ENCODE data around the gene EFHD1. TPM values are rescaled to one million over a fixed set of nuclear protein-coding genes. Genes with fewer than 3 reads are reported as not detected.

EFHD1 gene
- total RNA-seq, 1 donor from 2014 or later, result 3.6 TPM

DNA sequence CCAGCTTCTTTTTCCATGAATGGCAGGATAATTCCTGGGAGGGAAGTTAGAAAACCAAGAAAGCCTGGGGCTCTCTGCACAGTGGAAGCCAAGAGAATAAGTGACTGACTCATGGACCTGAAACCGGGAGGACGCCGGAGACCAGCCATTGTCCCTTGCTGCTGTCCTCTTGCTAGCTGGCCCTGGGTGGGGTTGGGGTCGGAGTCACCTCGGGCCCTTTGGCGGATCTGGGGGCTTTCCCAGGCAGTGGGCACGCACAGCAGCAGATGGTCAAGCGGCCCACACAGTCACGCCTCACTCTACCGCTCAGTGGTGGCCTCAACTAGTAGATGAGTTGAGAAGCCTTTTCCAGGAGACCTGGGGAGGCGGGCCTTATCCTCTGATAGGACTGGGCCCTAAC lies 15.6 kb downstream of the EFHD1 start:
- DNase-seq (ENCODE audit: low read depth), result no peak
- no peak overlapping the region for H3K4me3 ChIP-seq (ENCODE audit: low read depth, low read length)
- H3K27me3 ChIP-seq (ENCODE audit: control insufficient read depth, insufficient read depth, low read length), result no peaks in the 10 kb centered on the region
- no peaks in the 10 kb centered on the region for H3K36me3 ChIP-seq (ENCODE audit: control insufficient read depth, insufficient read depth, low read length)
- TF ChIP-seq, protein P1, sequence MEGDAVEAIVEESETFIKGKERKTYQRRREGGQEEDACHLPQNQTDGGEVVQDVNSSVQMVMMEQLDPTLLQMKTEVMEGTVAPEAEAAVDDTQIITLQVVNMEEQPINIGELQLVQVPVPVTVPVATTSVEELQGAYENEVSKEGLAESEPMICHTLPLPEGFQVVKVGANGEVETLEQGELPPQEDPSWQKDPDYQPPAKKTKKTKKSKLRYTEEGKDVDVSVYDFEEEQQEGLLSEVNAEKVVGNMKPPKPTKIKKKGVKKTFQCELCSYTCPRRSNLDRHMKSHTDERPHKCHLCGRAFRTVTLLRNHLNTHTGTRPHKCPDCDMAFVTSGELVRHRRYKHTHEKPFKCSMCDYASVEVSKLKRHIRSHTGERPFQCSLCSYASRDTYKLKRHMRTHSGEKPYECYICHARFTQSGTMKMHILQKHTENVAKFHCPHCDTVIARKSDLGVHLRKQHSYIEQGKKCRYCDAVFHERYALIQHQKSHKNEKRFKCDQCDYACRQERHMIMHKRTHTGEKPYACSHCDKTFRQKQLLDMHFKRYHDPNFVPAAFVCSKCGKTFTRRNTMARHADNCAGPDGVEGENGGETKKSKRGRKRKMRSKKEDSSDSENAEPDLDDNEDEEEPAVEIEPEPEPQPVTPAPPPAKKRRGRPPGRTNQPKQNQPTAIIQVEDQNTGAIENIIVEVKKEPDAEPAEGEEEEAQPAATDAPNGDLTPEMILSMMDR (IDR thresholded peaks at IDR 0.05; ENCODE audit: insufficient read depth, low read length, poor library complexity, severe bottlenecking), result no peak

DNA sequence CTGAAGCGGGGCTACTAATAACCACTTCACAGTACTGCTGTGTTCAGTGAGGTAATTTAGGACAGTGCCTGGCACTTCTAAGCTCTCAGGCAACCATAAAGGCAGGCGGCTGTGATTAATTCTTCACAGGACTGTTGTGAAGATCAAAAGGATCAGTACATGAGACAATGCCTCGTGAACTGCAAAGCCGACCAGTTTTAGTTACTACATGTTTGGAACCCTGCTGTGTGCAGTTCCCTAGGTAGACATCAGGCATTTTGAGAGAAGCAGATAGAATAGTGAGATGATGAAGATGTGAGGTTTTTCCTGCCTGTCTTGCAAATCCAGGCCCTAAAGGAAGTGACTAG lies 19.1 kb downstream of the EFHD1 start:
- TF ChIP-seq, protein P1 (IDR thresholded peaks at IDR 0.05; ENCODE audit: insufficient read depth, low read length, poor library complexity, severe bottlenecking), result no peak
- no peaks in the 10 kb centered on the region for H3K36me3 ChIP-seq (ENCODE audit: control insufficient read depth, insufficient read depth, low read length)
- no peak overlapping the region for H3K4me3 ChIP-seq (ENCODE audit: low read depth, low read length)
- H3K27me3 ChIP-seq (ENCODE audit: control insufficient read depth, insufficient read depth, low read length), result no peaks in the 10 kb centered on the region
- no peak for DNase-seq (ENCODE audit: low read depth)

DNA sequence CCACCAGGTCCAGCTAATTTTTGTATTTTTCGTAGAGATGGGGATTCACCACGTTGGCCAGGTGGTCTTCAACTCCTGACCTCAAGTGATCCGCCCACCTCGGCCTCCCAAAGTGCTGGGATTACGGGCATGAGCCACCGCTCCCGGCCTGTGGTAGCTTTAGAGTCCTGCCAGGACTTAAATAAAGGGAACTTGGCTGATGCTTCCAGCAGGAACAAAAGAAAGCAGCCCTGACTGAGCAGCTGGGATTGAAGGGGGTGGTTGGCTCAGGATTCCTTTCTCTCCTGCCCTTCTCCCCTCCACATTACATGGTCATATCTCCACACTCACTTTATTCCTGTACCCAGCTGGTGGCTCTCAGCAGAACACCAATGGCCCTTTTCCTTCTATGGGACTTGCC lies 20.0 kb downstream of the EFHD1 start:
- TF ChIP-seq, protein P1 (IDR thresholded peaks at IDR 0.05; ENCODE audit: insufficient read depth, low read length, poor library complexity, severe bottlenecking), result no peak
- Histone ChIP-seq H3K4me3 (ENCODE audit: low read depth, low read length) (no peak overlapping the region), H3K36me3 (ENCODE audit: control insufficient read depth, insufficient read depth, low read length) (no peaks in the 10 kb centered on the region), H3K27me3 (ENCODE audit: control insufficient read depth, insufficient read depth, low read length) (no peaks in the 10 kb centered on the region)
- DNase-seq (ENCODE audit: low read depth), result no peak

DNA sequence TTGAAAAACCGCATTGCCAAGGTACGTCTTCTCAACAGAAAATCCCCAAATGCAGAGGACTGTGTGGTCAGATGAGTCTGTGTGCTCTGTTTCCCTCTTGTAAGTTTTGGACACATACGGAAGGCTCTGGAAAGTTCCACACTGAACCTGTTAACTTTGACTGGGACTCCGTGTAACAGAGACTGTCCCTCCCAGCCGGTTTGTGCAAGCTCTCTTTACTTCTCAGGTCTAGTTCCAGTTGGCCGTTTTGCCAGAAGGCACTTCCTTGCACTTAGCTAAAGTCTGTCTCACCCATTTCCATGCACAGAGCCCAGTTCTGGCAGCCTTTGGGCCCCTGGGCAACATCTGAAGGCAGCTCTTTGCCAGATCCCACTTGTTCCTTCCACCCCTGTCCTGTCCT lies 22.0 kb downstream of the EFHD1 start:
- Histone ChIP-seq H3K4me3 (ENCODE audit: low read depth, low read length) (no peak overlapping the region), H3K36me3 (ENCODE audit: control insufficient read depth, insufficient read depth, low read length) (no peaks in the 10 kb centered on the region), H3K27me3 (ENCODE audit: control insufficient read depth, insufficient read depth, low read length) (no peaks in the 10 kb centered on the region)
- TF ChIP-seq, protein P1 (IDR thresholded peaks at IDR 0.05; ENCODE audit: insufficient read depth, low read length, poor library complexity, severe bottlenecking), result no peak
- DNase-seq (ENCODE audit: low read depth), result no peak

DNA sequence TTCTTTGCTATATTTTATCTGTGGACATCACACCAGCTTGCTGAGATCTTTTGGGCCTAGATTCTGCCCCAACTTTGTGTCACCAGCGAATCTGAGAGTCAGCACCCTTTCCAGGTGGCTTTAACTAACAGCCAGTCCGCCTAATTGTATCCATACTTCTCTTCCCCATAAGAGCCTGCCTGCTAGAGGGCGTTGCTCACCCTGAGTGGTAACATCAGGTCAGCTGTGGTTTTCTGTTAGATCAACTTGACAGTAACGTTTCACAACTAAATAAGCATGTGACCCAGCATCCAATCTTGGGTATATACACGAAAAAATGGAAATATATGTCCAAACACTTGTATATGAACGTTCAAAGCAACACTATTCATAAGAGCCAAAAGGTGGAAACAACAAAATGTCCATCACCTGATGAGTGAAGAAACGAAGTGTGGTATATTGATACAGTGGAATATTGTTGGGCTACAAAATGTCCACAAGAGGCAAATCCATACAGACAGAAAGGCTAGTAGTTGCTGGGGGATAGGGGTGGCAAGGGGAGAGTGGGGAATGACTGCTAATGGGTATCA lies 24.9 kb downstream of the EFHD1 start:
- no peaks in the 10 kb centered on the region for H3K27me3 ChIP-seq (ENCODE audit: control insufficient read depth, insufficient read depth, low read length)
- H3K4me3 ChIP-seq (ENCODE audit: low read depth, low read length), result no peak overlapping the region
- no peak for DNase-seq (ENCODE audit: low read depth)
- H3K36me3 ChIP-seq (ENCODE audit: control insufficient read depth, insufficient read depth, low read length), result no peaks in the 10 kb centered on the region
- TF ChIP-seq, protein P1 (IDR thresholded peaks at IDR 0.05; ENCODE audit: insufficient read depth, low read length, poor library complexity, severe bottlenecking), result peak; percentile 16

DNA sequence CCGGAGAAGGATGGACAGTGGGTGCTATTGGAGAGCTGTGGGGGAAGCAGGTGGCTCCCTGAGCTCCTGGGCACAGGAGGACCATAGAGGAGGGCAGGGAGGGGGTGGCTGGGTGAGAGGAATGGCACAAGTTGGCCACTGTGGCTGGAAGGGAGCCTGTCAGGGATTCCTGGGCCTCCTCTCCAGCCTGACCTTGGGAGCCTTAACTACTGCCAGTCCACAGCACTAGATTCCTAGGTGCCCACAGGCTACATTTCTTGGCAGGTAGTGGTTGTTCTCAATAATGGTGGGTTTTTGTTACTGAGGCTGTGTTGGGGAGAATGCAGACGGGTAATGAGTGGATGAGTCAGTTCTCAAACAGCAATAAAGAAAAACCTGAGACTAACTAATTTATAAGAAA lies 26.0 kb downstream of the EFHD1 start:
- TF ChIP-seq, protein P1 (IDR thresholded peaks at IDR 0.05; ENCODE audit: insufficient read depth, low read length, poor library complexity, severe bottlenecking), result no peak
- Histone ChIP-seq H3K36me3 (ENCODE audit: control insufficient read depth, insufficient read depth, low read length) (no peaks in the 10 kb centered on the region), H3K27me3 (ENCODE audit: control insufficient read depth, insufficient read depth, low read length) (no peaks in the 10 kb centered on the region), H3K4me3 (ENCODE audit: low read depth, low read length) (no peak overlapping the region)
- no peak for DNase-seq (ENCODE audit: low read depth)

Data from kidney epithelial cell (primary cell).